K562 (cell line): ENCODE results near the gene PLEKHB1. TPM values are rescaled to one million over a fixed set of nuclear protein-coding genes. Genes with fewer than 3 reads are reported as not detected.

Experiments used
- CEBPB ChIP-seq: fragments of 450-650 bp; IDR thresholded peaks from 2 replicates; pipeline ENCODE4 v1.6.1; 2016; ENCODE audit warnings: missing genetic modification characterization, missing compliant biosample characterization
- DIDO1 ChIP-seq: fragments of 450-650 bp; IDR thresholded peaks from 2 replicates; pipeline ENCODE4 v1.6.1; 2016; ENCODE audit warnings: low read depth, missing biosample characterization, missing genetic modification characterization
- ETV1 ChIP-seq: fragments of 450-650 bp; conservative IDR thresholded peaks from 2 replicates; pipeline ENCODE4 v1.6.1; 2016; ENCODE audit warnings: missing genetic modification characterization, control low read depth, low read depth, missing compliant biosample characterization
- HOXB6 ChIP-seq: fragments of 250-450 bp; sonication (Bioruptor Pico); IDR thresholded peaks from 2 replicates; pipeline ENCODE4 v1.5.1; 2022; ENCODE audit warnings: mild to moderate bottlenecking, borderline replicate concordance
- KDM4B ChIP-seq, 2 experiments: fragments of 450-650 bp in 1 of 2; sonication (generic) in 1 of 2; IDR thresholded peaks; 2 replicates each; pipeline ENCODE4 v1.6.1; 2016 to 2017; ENCODE audit warnings: borderline replicate concordance in 2 of 2, antibody characterized with exemption in 1 of 2, low read depth in 1 of 2, mild to moderate bottlenecking in 1 of 2
- NR2C2 ChIP-seq, 2 experiments: fragments of 200-800 bp in 1 of 2; sonication (Bioruptor generic) in 1 of 2; sonication (generic) in 1 of 2; formaldehyde crosslinking in 1 of 2; IDR thresholded peaks; 2 replicates each; pipeline versions ENCODE4 v1.6.1 to v1.8.0; 2016 to 2022; ENCODE audit warnings: mild to moderate bottlenecking in 1 of 2, missing compliant biosample characterization in 1 of 2, missing genetic modification characterization in 1 of 2, missing genetic modification reagents in 1 of 2
- PTTG1 ChIP-seq: fragments of 450-650 bp; IDR thresholded peaks from 2 replicates; pipeline ENCODE4 v1.6.1; 2016; ENCODE audit warnings: low read depth, mild to moderate bottlenecking, missing genetic modification characterization, missing compliant biosample characterization
- ZNF3 ChIP-seq: fragments of 250-450 bp; sonication (Bioruptor Pico); IDR thresholded peaks from 2 replicates; pipeline ENCODE4 v1.5.0; 2021; ENCODE audit warnings: mild to moderate bottlenecking, moderate library complexity
- ZNF347 ChIP-seq: fragments of 450-650 bp; formaldehyde crosslinking; IDR thresholded peaks from 2 replicates; pipeline ENCODE4 v1.4.0; 2020; ENCODE audit warnings: low read depth, mild to moderate bottlenecking, moderate library complexity
- ZNF76 ChIP-seq: fragments of 250-450 bp; sonication (Bioruptor Pico); IDR thresholded peaks from 2 replicates; pipeline ENCODE4 v1.4.0; 2020; ENCODE audit warnings: mild to moderate bottlenecking, moderate library complexity, borderline replicate concordance
- ZZZ3 ChIP-seq: fragments of 450-650 bp; IDR thresholded peaks from 2 replicates; pipeline ENCODE4 v1.6.1; 2016; ENCODE audit warnings: antibody characterized with exemption, mild to moderate bottlenecking, moderate library complexity
- polyA plus RNA-seq, 8 experiments: library from polyadenylated mRNA; depleted of rRNA in 4 of 8; stranded (reverse) in 5 of 8; unstranded in 3 of 8; fragments of >200 nt; fragmentation: Nextera tagmentation in 2 of 8; fragmentation: Illumina TruSeq in 1 of 8; extraction: Ambion mirVana in 2 of 8; extraction: Trizol in 1 of 8; gene quantifications; 2 replicates each; pipeline versions ENCODE4 v1.2.1 to v1.2.3, GENCODE V29; 2011 to 2014; ENCODE audit warnings: inconsistent platforms in 1 of 8, missing spikeins in 1 of 8
- total RNA-seq, 7 experiments: library from RNA; depleted of rRNA in 6 of 7; stranded (reverse); fragments of >200 nt in 6 of 7; fragmentation: Illumina TruSeq in 2 of 7; extraction: Trizol in 2 of 7; gene quantifications; 2 replicates each; pipeline versions ENCODE4 v1.2.1 to v1.2.3, GENCODE V29; 2011 to 2021; ENCODE audit warnings: low replicate concordance in 1 of 7
- TF ChIP-seq, protein P1 (sequence below), 2 experiments: fragments of 450-650 bp; conservative IDR thresholded peaks; 2 replicates each; pipeline ENCODE4 v1.6.1; 2017; ENCODE audit warnings: mild to moderate bottlenecking in 2 of 2, moderate library complexity in 2 of 2
- TF ChIP-seq, protein P2 (sequence below), 2 experiments: IDR thresholded peaks in 1 of 2; conservative IDR thresholded peaks in 1 of 2; 2 replicates each; pipeline ENCODE4 v1.6.1; 2016; ENCODE audit warnings: low read depth in 2 of 2, mild to moderate bottlenecking in 1 of 2, missing compliant biosample characterization in 1 of 2, missing genetic modification characterization in 1 of 2, moderate library complexity in 1 of 2
- TF ChIP-seq, protein P3 (sequence below): fragments of 450-650 bp; IDR thresholded peaks from 2 replicates; pipeline ENCODE4 v1.6.1; 2016

PLEKHB1 gene
- total and polyA plus RNA-seq, 9 of the 15 experiments (the other 6 are each of a cell fraction or from before 2014, with no cell fraction given), result 0.07 to 0.62 (median 0.17) TPM; not detected in 2

DNA sequence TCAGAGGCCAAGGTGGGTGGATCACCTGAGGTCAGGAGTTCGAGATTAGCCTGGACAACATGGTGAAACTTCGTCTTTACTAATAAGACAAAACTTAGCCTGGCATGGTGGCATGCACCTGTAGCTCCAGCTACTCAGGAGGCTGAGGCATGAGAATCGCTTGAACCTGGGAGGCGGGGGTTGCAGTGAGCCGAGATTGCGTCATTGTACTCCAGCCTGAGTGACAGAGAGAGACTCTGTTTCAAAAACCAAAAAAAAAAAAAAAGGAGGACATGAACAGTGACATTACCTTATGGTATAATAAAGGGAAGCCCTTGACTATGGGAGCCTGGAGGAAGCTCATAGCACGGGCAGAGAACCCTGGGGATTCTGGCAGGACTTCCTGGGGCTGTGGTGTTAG lies 16.5 kb upstream of the PLEKHB1 start (continued):
- no peak for TF ChIP-seq PTTG1
- TF ChIP-seq DIDO1 (tag), result no peak
- TF ChIP-seq ETV1, result no peak
- TF ChIP-seq KDM4B (IDR thresholded peaks at IDR 0.05; ENCODE audit: borderline replicate concordance in 2 of 2, low read depth in 1 of 2), result no peak
- TF ChIP-seq, protein P1, sequence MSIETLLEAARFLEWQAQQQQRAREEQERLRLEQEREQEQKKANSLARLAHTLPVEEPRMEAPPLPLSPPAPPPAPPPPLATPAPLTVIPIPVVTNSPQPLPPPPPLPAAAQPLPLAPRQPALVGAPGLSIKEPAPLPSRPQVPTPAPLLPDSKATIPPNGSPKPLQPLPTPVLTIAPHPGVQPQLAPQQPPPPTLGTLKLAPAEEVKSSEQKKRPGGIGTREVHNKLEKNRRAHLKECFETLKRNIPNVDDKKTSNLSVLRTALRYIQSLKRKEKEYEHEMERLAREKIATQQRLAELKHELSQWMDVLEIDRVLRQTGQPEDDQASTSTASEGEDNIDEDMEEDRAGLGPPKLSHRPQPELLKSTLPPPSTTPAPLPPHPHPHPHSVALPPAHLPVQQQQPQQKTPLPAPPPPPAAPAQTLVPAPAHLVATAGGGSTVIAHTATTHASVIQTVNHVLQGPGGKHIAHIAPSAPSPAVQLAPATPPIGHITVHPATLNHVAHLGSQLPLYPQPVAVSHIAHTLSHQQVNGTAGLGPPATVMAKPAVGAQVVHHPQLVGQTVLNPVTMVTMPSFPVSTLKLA (conservative IDR thresholded peaks at IDR 0.05), result no peak
- TF ChIP-seq ZNF76 (CRISPR knock-in tag), result no peak
- no peak for TF ChIP-seq NR2C2 (CRISPR knock-in tag; IDR thresholded peaks at IDR 0.05)
- TF ChIP-seq NR2C2 (tag; IDR thresholded peaks at IDR 0.05), result no peak
- no peak for TF ChIP-seq ZZZ3
- TF ChIP-seq, protein P2, sequence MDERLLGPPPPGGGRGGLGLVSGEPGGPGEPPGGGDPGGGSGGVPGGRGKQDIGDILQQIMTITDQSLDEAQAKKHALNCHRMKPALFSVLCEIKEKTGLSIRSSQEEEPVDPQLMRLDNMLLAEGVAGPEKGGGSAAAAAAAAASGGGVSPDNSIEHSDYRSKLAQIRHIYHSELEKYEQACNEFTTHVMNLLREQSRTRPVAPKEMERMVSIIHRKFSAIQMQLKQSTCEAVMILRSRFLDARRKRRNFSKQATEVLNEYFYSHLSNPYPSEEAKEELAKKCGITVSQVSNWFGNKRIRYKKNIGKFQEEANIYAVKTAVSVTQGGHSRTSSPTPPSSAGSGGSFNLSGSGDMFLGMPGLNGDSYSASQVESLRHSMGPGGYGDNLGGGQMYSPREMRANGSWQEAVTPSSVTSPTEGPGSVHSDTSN (CRISPR knock-in tag; IDR thresholded peaks at IDR 0.05; ENCODE audit: low read depth), result no peak
- TF ChIP-seq, protein P2 (tag; conservative IDR thresholded peaks at IDR 0.05; ENCODE audit: low read depth), result peak; percentile 28; the same call in 1 of the 2 replicates
- TF ChIP-seq, protein P3, sequence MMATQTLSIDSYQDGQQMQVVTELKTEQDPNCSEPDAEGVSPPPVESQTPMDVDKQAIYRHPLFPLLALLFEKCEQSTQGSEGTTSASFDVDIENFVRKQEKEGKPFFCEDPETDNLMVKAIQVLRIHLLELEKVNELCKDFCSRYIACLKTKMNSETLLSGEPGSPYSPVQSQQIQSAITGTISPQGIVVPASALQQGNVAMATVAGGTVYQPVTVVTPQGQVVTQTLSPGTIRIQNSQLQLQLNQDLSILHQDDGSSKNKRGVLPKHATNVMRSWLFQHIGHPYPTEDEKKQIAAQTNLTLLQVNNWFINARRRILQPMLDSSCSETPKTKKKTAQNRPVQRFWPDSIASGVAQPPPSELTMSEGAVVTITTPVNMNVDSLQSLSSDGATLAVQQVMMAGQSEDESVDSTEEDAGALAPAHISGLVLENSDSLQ, result peak; percentile 87
- no peak for TF ChIP-seq ZNF347 (CRISPR knock-in tag)
- peak; percentile 75 for TF ChIP-seq CEBPB (tag)
- no peak for TF ChIP-seq ZNF3
- no peak for TF ChIP-seq HOXB6 (CRISPR knock-in tag)
